Lower lobe of right lung (tissue), 2 donors: ENCODE results near the gene CARD10. TPM values are rescaled to one million over a fixed set of nuclear protein-coding genes. Genes with fewer than 3 reads are reported as not detected.

ENCODE experiments used
- ATAC-seq, 2 donors: fragments of 200-7000 bp; cut with Tn5 transposase; one replicate each; pipeline ENCODE4 v1.9.1; 2020 to 2022; ENCODE audit warnings: mild to moderate bottlenecking in 2 of 2, moderate library complexity in 2 of 2
- DNase-seq: peaks from one replicate; pipeline ENCODE4 v3.0.0-alpha.2; 2020
- H3K27ac ChIP-seq: fragments of 200-600 bp; one replicate; pipeline ENCODE4 v1.8.0; 2022
- H3K27me3 ChIP-seq: fragments of 200-600 bp; one replicate; pipeline ENCODE4 v1.8.0; 2022; ENCODE audit warnings: low read depth
- H3K36me3 ChIP-seq: fragments of 200-600 bp; one replicate; pipeline ENCODE4 v1.8.0; 2022; ENCODE audit warnings: mild to moderate bottlenecking
- H3K4me1 ChIP-seq: fragments of 200-600 bp; one replicate; pipeline ENCODE4 v1.8.0; 2022
- H3K4me3 ChIP-seq: fragments of 200-600 bp; one replicate; pipeline ENCODE4 v1.8.0; 2022; ENCODE audit warnings: mild to moderate bottlenecking
- H3K9me3 ChIP-seq: fragments of 200-600 bp; one replicate; pipeline ENCODE4 v1.8.0; 2022
- intact Hi-C: fragments of 100-400 bp; cut with DNase I; formaldehyde crosslinking; loops from one replicate; pipeline ENCODE4 v1.11.0; 2022
- total RNA-seq: library from RNA; stranded (reverse); fragmentation: NEBNext Ultra II Directional; extraction: Animal tissue kit (Norgen Biotek cat#: 25700); gene quantifications from one replicate; pipeline ENCODE4 v1.2.1, GENCODE V29; 2021
- TF ChIP-seq, protein P1 (sequence below): fragments of 200-600 bp; IDR thresholded peaks from one replicate; pipeline ENCODE4 v1.8.0; 2022; ENCODE audit warnings: antibody characterized with exemption, mild to moderate bottlenecking
- donor health status: DM: no; HTN: yes; CAD: no; lungs with severe emphysema.

Gene CARD10
- total RNA-seq, 1 donor from 2014 or later: 14.9 TPM

DNA sequence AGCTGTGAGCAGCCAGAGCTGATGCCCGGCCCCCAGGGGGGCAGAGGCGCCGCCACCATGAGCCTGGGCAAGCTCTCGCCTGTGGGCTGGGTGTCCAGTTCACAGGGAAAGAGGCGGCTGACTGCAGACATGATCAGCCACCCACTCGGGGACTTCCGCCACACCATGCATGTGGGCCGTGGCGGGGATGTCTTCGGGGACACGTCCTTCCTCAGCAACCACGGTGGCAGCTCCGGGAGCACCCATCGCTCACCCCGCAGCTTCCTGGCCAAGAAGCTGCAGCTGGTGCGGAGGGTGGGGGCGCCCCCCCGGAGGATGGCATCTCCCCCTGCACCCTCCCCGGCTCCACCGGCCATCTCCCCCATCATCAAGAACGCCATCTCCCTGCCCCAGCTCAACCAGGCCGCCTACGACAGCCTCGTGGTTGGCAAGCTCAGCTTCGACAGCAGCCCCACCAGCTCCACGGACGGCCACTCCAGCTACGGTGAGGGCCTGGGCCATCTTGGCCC is 47.2 kb upstream of the CARD10 start:
- H3K4me3 ChIP-seq: peak overlapping the region; percentile 14
- H3K36me3 ChIP-seq: peaks cover 34% of the 10 kb centered on the region
- intact Hi-C loops: no loop called here
- TF ChIP-seq, protein P1, sequence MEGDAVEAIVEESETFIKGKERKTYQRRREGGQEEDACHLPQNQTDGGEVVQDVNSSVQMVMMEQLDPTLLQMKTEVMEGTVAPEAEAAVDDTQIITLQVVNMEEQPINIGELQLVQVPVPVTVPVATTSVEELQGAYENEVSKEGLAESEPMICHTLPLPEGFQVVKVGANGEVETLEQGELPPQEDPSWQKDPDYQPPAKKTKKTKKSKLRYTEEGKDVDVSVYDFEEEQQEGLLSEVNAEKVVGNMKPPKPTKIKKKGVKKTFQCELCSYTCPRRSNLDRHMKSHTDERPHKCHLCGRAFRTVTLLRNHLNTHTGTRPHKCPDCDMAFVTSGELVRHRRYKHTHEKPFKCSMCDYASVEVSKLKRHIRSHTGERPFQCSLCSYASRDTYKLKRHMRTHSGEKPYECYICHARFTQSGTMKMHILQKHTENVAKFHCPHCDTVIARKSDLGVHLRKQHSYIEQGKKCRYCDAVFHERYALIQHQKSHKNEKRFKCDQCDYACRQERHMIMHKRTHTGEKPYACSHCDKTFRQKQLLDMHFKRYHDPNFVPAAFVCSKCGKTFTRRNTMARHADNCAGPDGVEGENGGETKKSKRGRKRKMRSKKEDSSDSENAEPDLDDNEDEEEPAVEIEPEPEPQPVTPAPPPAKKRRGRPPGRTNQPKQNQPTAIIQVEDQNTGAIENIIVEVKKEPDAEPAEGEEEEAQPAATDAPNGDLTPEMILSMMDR: no peak
- H3K27ac ChIP-seq: peak overlapping the region; percentile 77
- peaks cover 87% of the 10 kb centered on the region for H3K4me1 ChIP-seq
- DNase-seq (peak; percentile 71), ATAC-seq (no peak)
- no peaks in the 10 kb centered on the region for H3K9me3 ChIP-seq
- H3K27me3 ChIP-seq: peaks cover 2% of the 10 kb centered on the region

DNA sequence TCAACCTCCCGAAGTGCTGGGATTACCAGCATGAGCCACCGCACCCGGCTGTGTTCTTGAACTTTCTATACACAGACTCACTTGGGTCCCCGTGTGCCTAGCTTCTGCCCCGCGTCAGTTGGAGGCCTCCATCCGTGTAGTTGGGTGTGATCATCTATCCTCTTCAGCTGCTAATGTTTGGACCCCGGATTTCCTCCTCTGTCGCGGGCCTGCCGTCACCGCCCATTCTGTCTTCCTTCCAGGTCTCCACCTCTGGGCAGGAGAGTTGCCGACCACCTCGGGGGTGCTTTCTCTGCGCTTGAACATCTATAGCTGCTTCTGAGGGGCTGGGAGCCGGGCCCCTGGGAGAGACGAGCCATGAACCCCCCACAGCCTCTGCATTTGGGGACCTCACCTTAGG is 46.6 kb upstream of the CARD10 start:
- Histone ChIP-seq H3K27me3 (peaks cover 8% of the 10 kb centered on the region), H3K36me3 (peaks cover 34% of the 10 kb centered on the region), H3K4me1 (peaks cover 90% of the 10 kb centered on the region), H3K4me3 (peak overlapping the region; percentile 14), H3K27ac (peak overlapping the region; percentile 77), H3K9me3 (no peaks in the 10 kb centered on the region)
- DNase-seq: no peak
- TF ChIP-seq, protein P1: no peak
- no peak for ATAC-seq
- intact Hi-C loops: no loop called here

DNA sequence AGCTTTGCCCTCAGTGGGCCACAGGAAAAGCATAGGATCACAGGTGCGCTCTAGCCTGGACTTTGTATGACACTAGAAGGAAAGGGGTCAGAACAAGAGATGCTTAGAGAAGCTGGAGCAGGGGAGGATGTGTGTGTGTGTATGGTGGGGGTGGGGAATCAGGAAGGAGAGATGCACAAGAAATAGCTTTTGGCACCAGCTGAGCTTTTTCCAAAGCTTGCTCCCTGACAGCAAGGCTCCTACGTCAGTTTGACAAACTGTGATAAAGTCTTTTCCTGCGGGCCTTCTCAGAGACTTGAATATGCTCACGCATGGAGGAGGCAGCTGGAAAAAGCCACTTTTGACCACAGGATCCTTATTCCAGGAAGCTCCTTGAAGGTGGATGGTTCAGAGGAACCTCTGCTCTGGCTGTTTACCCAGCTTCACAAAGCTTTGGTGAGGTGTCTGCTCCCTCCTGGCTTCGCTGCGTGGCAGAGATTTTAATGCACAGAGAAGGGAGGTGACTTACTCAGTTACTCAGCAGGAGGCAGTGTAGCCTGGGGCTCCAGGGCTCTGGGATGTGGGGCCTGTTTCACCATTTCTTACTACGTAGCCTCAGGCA is 45.0 kb upstream of the CARD10 start:
- no peak for ATAC-seq

DNA sequence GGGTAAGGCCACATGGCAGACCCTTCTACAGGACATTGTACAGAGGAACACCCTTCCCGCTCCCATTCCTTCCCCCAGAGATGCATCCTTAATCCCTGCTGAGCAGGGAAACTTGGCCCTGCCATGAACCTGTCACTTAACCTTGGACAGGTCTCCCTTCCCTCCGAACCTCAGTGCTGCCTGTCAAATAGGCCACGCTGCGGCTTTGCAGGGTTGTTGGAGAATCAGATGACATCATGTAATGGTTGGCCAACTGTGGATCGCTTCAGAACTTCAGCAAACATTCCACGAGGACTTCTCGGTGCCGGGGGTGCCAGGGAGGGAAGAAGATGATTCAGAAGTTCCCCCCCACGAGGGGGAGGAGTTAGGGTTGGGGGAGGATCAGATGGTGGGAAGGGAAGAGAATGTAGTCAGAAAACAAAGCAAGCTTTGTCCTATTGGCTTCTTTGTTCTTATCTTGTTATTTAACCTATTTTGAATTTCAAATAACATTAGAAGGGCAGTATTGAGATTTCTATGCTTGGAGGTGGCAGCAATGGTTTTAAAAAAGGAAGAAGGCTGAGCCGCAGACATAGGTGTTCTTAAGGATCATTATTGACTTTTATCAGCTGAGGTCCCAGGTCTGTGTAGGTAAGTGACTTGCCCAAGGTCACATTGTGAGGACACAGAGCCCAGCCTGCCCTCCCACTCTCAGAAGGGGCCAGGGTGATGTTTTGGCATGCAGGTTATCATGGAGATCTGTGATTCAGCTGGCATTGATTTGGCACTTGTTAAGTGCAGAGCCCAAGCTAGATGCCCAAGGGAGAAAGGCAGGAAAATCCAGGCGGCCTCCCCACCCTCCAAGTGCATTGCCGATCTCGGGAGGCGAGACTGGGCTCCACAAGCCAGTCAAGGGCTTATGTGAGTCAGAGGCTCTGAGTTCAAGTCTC is 44.2 kb upstream of the CARD10 start:
- TF ChIP-seq, protein P1: no peak
- no peaks in the 10 kb centered on the region for H3K9me3 ChIP-seq
- H3K27ac ChIP-seq: peak overlapping the region; percentile 96
- peaks cover 10% of the 10 kb centered on the region for H3K27me3 ChIP-seq
- intact Hi-C loops: no loop called here
- peak; percentile 69 for DNase-seq
- ATAC-seq: peak; percentile 21 to 34
- peaks cover 86% of the 10 kb centered on the region for H3K4me1 ChIP-seq
- H3K4me3 ChIP-seq: peak overlapping the region; percentile 8
- peaks cover 26% of the 10 kb centered on the region for H3K36me3 ChIP-seq

More for the DNA sequence above, 45.0 kb upstream of the CARD10 start:
- TF ChIP-seq, protein P1: no peak
- Histone ChIP-seq H3K27ac (peak overlapping the region; percentile 96), H3K4me3 (peak overlapping the region; percentile 8), H3K36me3 (peaks cover 34% of the 10 kb centered on the region), H3K27me3 (peaks cover 10% of the 10 kb centered on the region), H3K9me3 (no peaks in the 10 kb centered on the region), H3K4me1 (peaks cover 87% of the 10 kb centered on the region)
- no peak for DNase-seq
- intact Hi-C loops: no loop called here

DNA sequence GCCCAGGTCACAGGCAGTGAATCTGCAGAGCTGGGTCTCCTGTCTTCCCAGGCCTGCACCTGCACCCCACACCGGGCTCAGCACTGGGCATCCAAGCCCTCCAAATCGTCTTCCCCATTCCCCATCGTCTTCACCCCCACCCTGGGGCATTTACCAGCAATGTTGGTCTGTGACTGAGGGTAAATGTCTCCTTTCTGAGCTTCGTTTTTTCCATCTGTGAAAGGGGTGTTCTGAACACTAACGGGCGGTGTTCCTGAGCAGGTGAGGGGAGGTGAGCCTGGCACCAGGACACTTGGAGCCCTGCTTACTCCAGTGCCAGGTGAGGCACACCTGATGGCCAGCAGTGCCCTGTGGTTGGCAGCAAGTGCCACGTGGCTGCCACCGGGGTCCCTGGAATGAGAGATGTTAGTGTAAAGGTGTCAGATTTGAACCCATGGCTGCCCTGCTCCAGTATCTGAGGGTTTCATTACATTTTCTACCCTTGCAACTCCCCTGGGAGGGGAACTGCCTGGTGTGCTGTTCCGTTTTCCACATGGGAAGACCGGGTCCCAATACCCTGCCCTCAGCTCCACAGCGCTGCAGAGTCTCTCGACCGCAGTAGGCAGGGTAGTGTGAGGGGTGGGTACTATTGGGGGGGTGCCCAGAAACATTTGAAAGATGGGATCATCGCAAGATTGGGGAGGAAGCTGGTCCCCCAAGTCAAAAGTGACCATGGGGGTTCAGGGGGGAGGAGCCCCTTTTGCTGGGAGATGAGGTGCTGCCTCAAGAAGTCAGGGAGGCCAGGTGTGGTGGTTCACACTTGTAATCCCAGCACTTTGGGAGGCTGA is 43.0 kb upstream of the CARD10 start:
- Histone ChIP-seq H3K36me3 (peaks cover 16% of the 10 kb centered on the region), H3K27me3 (peaks cover 10% of the 10 kb centered on the region), H3K4me3 (peak overlapping the region; percentile 81), H3K9me3 (no peaks in the 10 kb centered on the region), H3K27ac (peak overlapping the region; percentile 96), H3K4me1 (peaks cover 85% of the 10 kb centered on the region)
- TF ChIP-seq, protein P1: no peak
- intact Hi-C loops: no loop called here
- ATAC-seq (no peak), DNase-seq (no peak)
